ENCODE measurements around the gene PFDN4. TPM values are rescaled to one million over a fixed set of nuclear protein-coding genes. Genes with fewer than 3 reads are reported as not detected.

PFDN4 gene
- polyA plus RNA-seq, 1 donor from 2014 or later: 512 TPM

GRCh38 chr20:54170026-54170471 lies 37.8 kb upstream of the PFDN4 start:
- Histone ChIP-seq H3K79me2 (replicated peaks; ENCODE audit: insufficient read depth, low read length) (no peaks in the 10 kb centered on the region), H3K27me3 (ENCODE audit: insufficient read depth, low read depth, low read length) (peaks cover 54% of the 10 kb centered on the region), H2AFZ (ENCODE audit: low read depth, low read length) (no peak overlapping the region), H3K9ac (ENCODE audit: low read length) (no peak overlapping the region), H3K36me3 (ENCODE audit: insufficient read depth, low read length) (no peaks in the 10 kb centered on the region), H4K20me1 (ENCODE audit: insufficient read depth) (no peaks in the 10 kb centered on the region), H3K9me3 (ENCODE audit: low read length) (no peaks in the 10 kb centered on the region), H3K4me3 (ENCODE audit: low read length) (no peak overlapping the region), H3F3A (ENCODE audit: insufficient read depth, low read length, poor library complexity, severe bottlenecking) (no peaks in the 10 kb centered on the region), H3K4me2 (ENCODE audit: low read length) (no peak overlapping the region), H3K27ac (ENCODE audit: low read length) (no peak overlapping the region), H3K9me2 (ENCODE audit: insufficient read depth, low read length) (no peaks in the 10 kb centered on the region)
- TF ChIP-seq TAF1 (IDR thresholded peaks at IDR 0.05; ENCODE audit: low read depth) (no peak), EZH2 (IDR thresholded peaks at IDR 0.05; ENCODE audit: borderline replicate concordance, insufficient read depth, low read length, poor library complexity, severe bottlenecking) (no peak), REST (IDR thresholded peaks at IDR 0.05; ENCODE audit: borderline replicate concordance) (no peak), CTCF (IDR thresholded peaks at IDR 0.05; ENCODE audit: poor library complexity, severe bottlenecking) (no peak)

- Histone ChIP-seq H3K4me2 (ENCODE audit: low read length) (no peak overlapping the region), H3K9ac (ENCODE audit: low read length) (no peak overlapping the region), H3K27me3 (ENCODE audit: insufficient read depth, low read depth, low read length) (peaks cover 61% of the 10 kb centered on the region), H3F3A (ENCODE audit: insufficient read depth, low read length, poor library complexity, severe bottlenecking) (no peaks in the 10 kb centered on the region), H2AFZ (ENCODE audit: low read depth, low read length) (no peak overlapping the region), H3K27ac (ENCODE audit: low read length) (no peak overlapping the region), H3K9me2 (ENCODE audit: insufficient read depth, low read length) (no peaks in the 10 kb centered on the region), H3K36me3 (ENCODE audit: insufficient read depth, low read length) (no peaks in the 10 kb centered on the region), H3K9me3 (ENCODE audit: low read length) (no peaks in the 10 kb centered on the region), H3K4me3 (ENCODE audit: low read length) (no peak overlapping the region), H4K20me1 (ENCODE audit: insufficient read depth) (no peaks in the 10 kb centered on the region), H3K79me2 (replicated peaks; ENCODE audit: insufficient read depth, low read length) (no peaks in the 10 kb centered on the region)
- TF ChIP-seq TAF1 (IDR thresholded peaks at IDR 0.05; ENCODE audit: low read depth) (no peak), EZH2 (IDR thresholded peaks at IDR 0.05; ENCODE audit: borderline replicate concordance, insufficient read depth, low read length, poor library complexity, severe bottlenecking) (no peak), RAD21 (conservative IDR thresholded peaks at IDR 0.05) (no peak), SMC3 (conservative IDR thresholded peaks at IDR 0.05; ENCODE audit: poor library complexity) (no peak), POLR2AphosphoS5 (IDR thresholded peaks at IDR 0.05) (no peak), MXI1 (conservative IDR thresholded peaks at IDR 0.05; ENCODE audit: poor library complexity, severe bottlenecking) (no peak), CTCF (IDR thresholded peaks at IDR 0.05; ENCODE audit: poor library complexity, severe bottlenecking) (no peak), EP300 (conservative IDR thresholded peaks at IDR 0.05; ENCODE audit: poor library complexity, severe bottlenecking) (no peak), REST (IDR thresholded peaks at IDR 0.05; ENCODE audit: borderline replicate concordance) (no peak)
These were observed 36.9 kb upstream of the PFDN4 start for GRCh38 chr20:54170963-54171362.

Data from neural cell (in vitro differentiated cells).